GM12878 (cell line): ENCODE measurements around the gene FBXL3. TPM values are rescaled to one million over a fixed set of nuclear protein-coding genes. Genes with fewer than 3 reads are reported as not detected.
A peak's percentile ranks its signal among the peaks of the same experiment; 100 is the strongest.

Experiments
- ATAC-seq: fragments of 200-7000 bp; cut with Tn5 transposase; 3 replicates; pipeline ENCODE4 v1.9.1; 2020; ENCODE audit warnings: mild to moderate bottlenecking, moderate library complexity
- BruUV-seq: library from RNA; stranded (reverse); fragments of 400-500 nt; replicated peaks from 2 replicates; lab custom pipeline; 2021; lab: Mats Ljungman, UMichigan
- CTCF ChIA-PET: fragments of 300-600 bp; sonication (Branson Sonifier 250); formaldehyde crosslinking; extraction: SDS; loops from one replicate; lab custom pipeline; 2021; ENCODE audit warnings: inconsistent platforms; lab: Yijun Ruan, JAX
- POLR2A ChIA-PET: fragments of 350-600 bp; formaldehyde crosslinking; extraction: SDS; loops from one replicate; lab custom pipeline; 2021; ENCODE audit warnings: inconsistent platforms; lab: Charles Lee
- RAD21 ChIA-PET: fragments of 300-600 bp; sonication (Branson Sonifier 250); formaldehyde crosslinking; loops from one replicate; lab custom pipeline; 2023; ENCODE audit warnings: antibody characterized with exemption; ENCODE audit not compliant: unreplicated experiment; lab: Charles Lee
- SMC1A ChIA-PET: fragments of 300-600 bp; sonication (Branson Sonifier 250); formaldehyde crosslinking; loops from one replicate; lab custom pipeline; 2023; ENCODE audit not compliant: unreplicated experiment, uncharacterized antibody; lab: Charles Lee
- DNase-seq: peaks from one replicate; pipeline ENCODE4 v3.0.0-alpha.2; 2011; ENCODE audit warnings: low read depth, low spot score
- FAIRE-seq: peaks from 3 replicates; lab custom pipeline; 2011; peaks lifted over from hg19 to GRCh38; lab: Jason Lieb, UNC
- H2AFZ ChIP-seq: 2 replicates; pipeline ENCODE4 v1.6.0; 2011; ENCODE audit warnings: low read depth, low read length, control low read depth; ENCODE audit not compliant: control insufficient read depth
- H3K27ac ChIP-seq: 2 replicates; pipeline ENCODE4 v1.5.1; 2011; ENCODE audit warnings: control low read depth; ENCODE audit not compliant: control insufficient read depth, insufficient read depth
- H3K27me3 ChIP-seq, 2 experiments: replicated peaks in 1 of 2; 2 replicates each; pipeline versions ENCODE4 v1.6.0 to v1.6.1; 2011; ENCODE audit warnings: low read length in 1 of 2; ENCODE audit not compliant: control insufficient read depth in 2 of 2, insufficient read depth in 2 of 2
- H3K36me3 ChIP-seq, 2 experiments: 2 replicates each; pipeline ENCODE4 v1.5.1; 2011; ENCODE audit warnings: low read length in 1 of 2; ENCODE audit not compliant: control insufficient read depth in 2 of 2, insufficient read depth in 2 of 2
- H3K4me1 ChIP-seq: 2 replicates; pipeline ENCODE4 v1.6.1; 2011; ENCODE audit warnings: mild to moderate bottlenecking, low read length, moderate library complexity, mixed read lengths; ENCODE audit not compliant: control insufficient read depth, insufficient read depth
- H3K4me2 ChIP-seq: 2 replicates; pipeline ENCODE4 v1.6.0; 2011; ENCODE audit warnings: control low read depth; ENCODE audit not compliant: control insufficient read depth, insufficient read depth
- H3K4me3 ChIP-seq: fragments of 200-600 bp; sonication (generic); 2 replicates; pipeline ENCODE4 v1.5.1; 2016
- H3K79me2 ChIP-seq: 2 replicates; pipeline ENCODE4 v1.6.0; 2011; ENCODE audit warnings: low read length; ENCODE audit not compliant: control insufficient read depth, insufficient read depth
- H3K9ac ChIP-seq: 2 replicates; pipeline ENCODE4 v1.8.0; 2011; ENCODE audit warnings: low read length, control low read depth, mixed read lengths; ENCODE audit not compliant: control insufficient read depth, insufficient read depth
- H3K9me3 ChIP-seq: replicated peaks from 3 replicates; pipeline ENCODE4 v1.5.1; 2011; ENCODE audit warnings: mild to moderate bottlenecking, low read length; ENCODE audit not compliant: control insufficient read depth, insufficient read depth
- H4K20me1 ChIP-seq: 2 replicates; pipeline ENCODE4 v1.6.0; 2011; ENCODE audit not compliant: control insufficient read depth, insufficient read depth
- BCL3 ChIP-seq: IDR thresholded peaks from 2 replicates; pipeline ENCODE4 v1.6.1; 2011; ENCODE audit warnings: borderline replicate concordance, low read depth, mild to moderate bottlenecking, moderate library complexity, low read length; ENCODE audit not compliant: insufficient read depth, poor library complexity, severe bottlenecking
- BMI1 ChIP-seq: fragments of 450-650 bp; IDR thresholded peaks from 2 replicates; pipeline ENCODE4 v1.6.1; 2016; ENCODE audit warnings: mild to moderate bottlenecking, moderate library complexity, borderline replicate concordance
- BRCA1 ChIP-seq: IDR thresholded peaks from 2 replicates; pipeline ENCODE4 v1.6.1; 2011; ENCODE audit warnings: low read depth, low read length, improper control_type of control experiment
- CBX3 ChIP-seq: fragments of 200-600 bp; sonication (generic); IDR thresholded peaks from 2 replicates; pipeline ENCODE4 v1.6.1; 2016; ENCODE audit warnings: low read depth, borderline replicate concordance
- CREB1 ChIP-seq: IDR thresholded peaks from 2 replicates; pipeline ENCODE4 v1.6.1; 2012; ENCODE audit warnings: low read depth, mild to moderate bottlenecking, inconsistent platforms
- CTCF ChIP-seq, 3 experiments: IDR thresholded peaks in 2 of 3; conservative IDR thresholded peaks in 1 of 3; 2 replicates each; pipeline ENCODE4 v1.5.1; 2011; ENCODE audit warnings: low read depth in 3 of 3, low read length in 3 of 3, mild to moderate bottlenecking in 3 of 3, control low read depth in 2 of 3, moderate library complexity in 2 of 3, inconsistent platforms in 1 of 3, mixed read lengths in 1 of 3; ENCODE audit not compliant: control insufficient read depth in 2 of 3, insufficient read depth in 1 of 3; ENCODE audit errors: extremely low read depth in 1 of 3
- EP300 ChIP-seq, 2 experiments: fragments of 150-350 bp in 1 of 2; IDR thresholded peaks; 2 replicates each; pipeline ENCODE4 v1.6.1; 2011 to 2012; ENCODE audit warnings: low read depth in 2 of 2, low read length in 2 of 2, borderline replicate concordance in 1 of 2, improper control_type of control experiment in 1 of 2, inconsistent platforms in 1 of 2; ENCODE audit not compliant: control insufficient read depth in 1 of 2
- EZH2 ChIP-seq: IDR thresholded peaks from 2 replicates; pipeline ENCODE4 v1.6.1; 2012; ENCODE audit warnings: low read depth, mild to moderate bottlenecking, control low read depth, inconsistent platforms, low read length, borderline replicate concordance; ENCODE audit not compliant: control insufficient read depth
- IKZF1 ChIP-seq: fragments of 450-650 bp; conservative IDR thresholded peaks from 2 replicates; pipeline ENCODE4 v1.6.1; 2017; ENCODE audit warnings: antibody characterized with exemption, mild to moderate bottlenecking
- JUNB ChIP-seq: IDR thresholded peaks from 2 replicates; pipeline ENCODE4 v1.6.1; 2016; ENCODE audit warnings: antibody characterized with exemption, mild to moderate bottlenecking
- MXI1 ChIP-seq: fragments of 150-350 bp; IDR thresholded peaks from 2 replicates; pipeline ENCODE4 v1.6.1; 2011; ENCODE audit warnings: low read depth, mild to moderate bottlenecking, inconsistent platforms, low read length, improper control_type of control experiment
- NFXL1 ChIP-seq: fragments of 450-650 bp; IDR thresholded peaks from 2 replicates; pipeline ENCODE4 v1.6.1; 2017; ENCODE audit warnings: antibody characterized with exemption, mild to moderate bottlenecking, borderline replicate concordance
- PAX5 ChIP-seq: IDR thresholded peaks from 2 replicates; pipeline ENCODE4 v1.6.1; 2011; ENCODE audit warnings: low read depth, low read length, borderline replicate concordance
- RAD21 ChIP-seq: IDR thresholded peaks from 2 replicates; pipeline ENCODE4 v1.6.1; 2011; ENCODE audit warnings: mild to moderate bottlenecking, low read depth, low read length, moderate library complexity; ENCODE audit not compliant: insufficient read depth
- RBBP5 ChIP-seq: fragments of 200-600 bp; sonication (generic); conservative IDR thresholded peaks from 2 replicates; pipeline ENCODE4 v1.6.1; 2016
- RCOR1 ChIP-seq: conservative IDR thresholded peaks from 2 replicates; pipeline ENCODE4 v1.6.1; 2012; ENCODE audit warnings: low read depth, low read length, improper control_type of control experiment
- SPI1 ChIP-seq: IDR thresholded peaks from 2 replicates; pipeline ENCODE4 v1.6.1; 2011; ENCODE audit warnings: low read depth, mild to moderate bottlenecking, low read length, moderate library complexity, borderline replicate concordance; ENCODE audit not compliant: insufficient read depth
- WRNIP1 ChIP-seq: IDR thresholded peaks from 2 replicates; pipeline ENCODE4 v1.6.1; 2011; ENCODE audit warnings: low read depth, low read length, improper control_type of control experiment, borderline replicate concordance
- ZNF217 ChIP-seq: fragments of 450-650 bp; IDR thresholded peaks from 2 replicates; pipeline ENCODE4 v1.6.1; 2017; ENCODE audit warnings: antibody characterized with exemption, mild to moderate bottlenecking
- ZZZ3 ChIP-seq: IDR thresholded peaks from 2 replicates; pipeline ENCODE4 v1.6.1; 2011; ENCODE audit warnings: low read depth; ENCODE audit not compliant: control insufficient read depth, insufficient read length
- WGBS: methylation state at CpG from one replicate; pipeline ENCODE4 v1.1.6; 2016; ENCODE audit warnings: low lambda C conversion rate; ENCODE audit not compliant: insufficient replicate concordance, insufficient coverage; ENCODE audit errors: missing lambda C conversion rate; 5-methylcytosine and 5-hydroxymethylcytosine counted together
- in situ Hi-C: fragments of 300-500 bp; cut with MboI; formaldehyde crosslinking; loops from 9 replicates; pipeline ENCODE4 v1.14.3; 2018; ENCODE audit warnings: mixed read lengths
- intact Hi-C: fragments of 100-400 bp; cut with micrococcal nuclease; formaldehyde crosslinking; loops from one replicate; pipeline ENCODE4 v1.14.2; 2022; ENCODE audit not compliant: unreplicated experiment
- polyA plus RNA-seq, 11 experiments: library from polyadenylated mRNA; depleted of rRNA in 4 of 11; unstranded in 6 of 11; stranded (reverse) in 5 of 11; fragments of >200 nt; fragmentation: Nextera tagmentation in 4 of 11; fragmentation: Illumina TruSeq in 1 of 11; extraction: Ambion mirVana in 4 of 11; extraction: Trizol in 1 of 11; gene quantifications; 1 replicate in 1 of 11; 2 replicates in 10 of 11; pipeline versions ENCODE4 v1.2.1 to v1.2.3, GENCODE V29; 2011 to 2016; ENCODE audit warnings: inconsistent platforms in 2 of 11, missing spikeins in 2 of 11, low read depth in 1 of 11
- total RNA-seq, 4 experiments: library from RNA; depleted of rRNA in 3 of 4; stranded (reverse); fragments of >200 nt in 3 of 4; fragmentation: Illumina TruSeq in 1 of 4; extraction: Trizol in 1 of 4; gene quantifications; 2 replicates each; pipeline versions ENCODE4 v1.2.1 to v1.2.3, GENCODE V29; 2013 to 2021

The FBXL3 gene
- total and polyA plus RNA-seq, 10 of the 15 experiments (the other 5 are each of a cell fraction or from before 2014, with no cell fraction given), result 9.0 to 26.4 (median 19.7) TPM

- no TSS peak for BruUV-seq
- peak within 1 kb of the TSS; percentile 96 for H3K9ac ChIP-seq
- in situ Hi-C loops (loop anchor here (10.0 kb wide), 1 partner anchor 723 kb away; no protein-coding TSS in a partner anchor), intact Hi-C loops (loop anchor here (2.0 to 5.0 kb wide), 2 partner anchors 33 to 510 kb away; no protein-coding TSS in a partner anchor)
- H3K36me3 ChIP-seq, result peaks cover 0 to 7% of the 10 kb centered on the region in 2 experiments; a peak in 2 of 4 replicates
- no peaks in the 10 kb centered on the region for H4K20me1 ChIP-seq
- DNase-seq (peak; percentile 72), FAIRE-seq (no peak), ATAC-seq (peak; percentile 96)
- peak within 1 kb of the TSS; percentile 96 for H3K4me2 ChIP-seq
- peak within 1 kb of the TSS; percentile 61 for H2AFZ ChIP-seq
- RAD21 ChIA-PET, result interaction anchor here (0.6 to 2.2 kb wide), 7 partner anchors 9 to 36 kb away, joined by 3 to 10 read pairs (median 4); partner anchors contain the start of gene FBXL3
- peaks cover 22% of the 10 kb centered on the region for H3K79me2 ChIP-seq
- peak within 1 kb of the TSS; percentile 90 for H3K4me3 ChIP-seq
- under 1% methylated on average over 60 of the region's 73 CpGs for WGBS
- peaks cover 7% of the 10 kb centered on the region for H3K4me1 ChIP-seq
- no peaks in the 10 kb centered on the region for H3K9me3 ChIP-seq
- CTCF ChIA-PET, result interaction anchor here (1.7 to 4.7 kb wide), 5 partner anchors 11 to 33 kb away, joined by 5 to 47 read pairs (median 12); no protein-coding TSS in a partner anchor
- H3K27me3 ChIP-seq, result no peaks in the 10 kb centered on the region
- SMC1A ChIA-PET, result interaction anchor here (0.8 to 2.3 kb wide), 10 partner anchors 10 to 486 kb away, joined by 3 to 12 read pairs (median 6); no protein-coding TSS in a partner anchor
- peak within 1 kb of the TSS; percentile 54 for H3K27ac ChIP-seq
- POLR2A ChIA-PET, result interaction anchor here (0.8 to 5.3 kb wide), 10 partner anchors 9 to 92 kb away, joined by 3 to 27 read pairs (median 4); partner anchors contain the start of gene FBXL3
- TF ChIP-seq ZZZ3 (no peak), RCOR1 (no peak), CTCF (IDR thresholded peaks at IDR 0.05 in 2 of 3, conservative IDR thresholded peaks at IDR 0.05 in 1 of 3; ENCODE audit: control insufficient read depth in 2 of 3, extremely low read depth in 1 of 3, insufficient read depth in 1 of 3, low read depth in 3 of 3, low read length in 3 of 3) (no peak), ZNF217 (no peak), BMI1 (no peak), NFXL1 (no peak), BCL3 (no peak), EZH2 (no peak), RAD21 (no peak), RBBP5 (no peak), JUNB (no peak), IKZF1 (peak; percentile 97), SPI1 (no peak), MXI1 (peak; percentile 90), CBX3 (no peak), EP300 (IDR thresholded peaks at IDR 0.05; ENCODE audit: borderline replicate concordance in 1 of 2, control insufficient read depth in 1 of 2, low read depth in 2 of 2, low read length in 2 of 2) (0 out of 4 replicates have a peak, but pooled peaks of 1 of the 2 experiments have one; percentile 51), PAX5 (peak; percentile 59; the same call in 1 of the 2 replicates), WRNIP1 (no peak), CREB1 (peak; percentile 98), BRCA1 (no peak)
Measured at GRCh38 chr13:76991796-76992547, 35.0 kb downstream of the FBXL3 start, which contains the start of gene CLN5. TSS of gene CLN5 (plus strand) at chr13:76992081. CDS start at chr13:76992099, 18 bp downstream.
